ENCODE data around the gene OR51B2.

DNA sequence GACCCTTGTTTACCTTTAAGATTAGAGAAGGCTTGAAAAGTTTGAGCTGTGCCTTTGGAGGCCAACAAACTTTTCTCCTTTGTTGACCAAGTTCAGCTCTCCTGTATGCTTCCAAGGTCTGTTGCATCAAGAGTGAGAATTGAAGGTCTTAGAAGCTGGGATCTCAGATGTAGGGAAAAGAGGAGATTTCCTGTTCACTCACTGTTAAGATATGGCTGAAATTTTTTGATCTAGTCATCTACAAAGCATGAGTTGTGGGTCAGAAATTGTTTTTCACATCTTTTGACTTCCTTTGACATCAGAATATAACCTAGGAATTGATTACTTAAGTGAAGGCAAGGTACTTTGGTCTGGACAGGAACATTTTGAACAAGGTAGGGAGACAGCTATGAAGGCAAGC is 34.4 kb downstream of the OR51B2 start:
- TF ChIP-seq POLR2A (IDR thresholded peaks at IDR 0.05) (no peak), POLR2AphosphoS5 (IDR thresholded peaks at IDR 0.05) (no peak)
- TF ChIP-seq, protein P1, sequence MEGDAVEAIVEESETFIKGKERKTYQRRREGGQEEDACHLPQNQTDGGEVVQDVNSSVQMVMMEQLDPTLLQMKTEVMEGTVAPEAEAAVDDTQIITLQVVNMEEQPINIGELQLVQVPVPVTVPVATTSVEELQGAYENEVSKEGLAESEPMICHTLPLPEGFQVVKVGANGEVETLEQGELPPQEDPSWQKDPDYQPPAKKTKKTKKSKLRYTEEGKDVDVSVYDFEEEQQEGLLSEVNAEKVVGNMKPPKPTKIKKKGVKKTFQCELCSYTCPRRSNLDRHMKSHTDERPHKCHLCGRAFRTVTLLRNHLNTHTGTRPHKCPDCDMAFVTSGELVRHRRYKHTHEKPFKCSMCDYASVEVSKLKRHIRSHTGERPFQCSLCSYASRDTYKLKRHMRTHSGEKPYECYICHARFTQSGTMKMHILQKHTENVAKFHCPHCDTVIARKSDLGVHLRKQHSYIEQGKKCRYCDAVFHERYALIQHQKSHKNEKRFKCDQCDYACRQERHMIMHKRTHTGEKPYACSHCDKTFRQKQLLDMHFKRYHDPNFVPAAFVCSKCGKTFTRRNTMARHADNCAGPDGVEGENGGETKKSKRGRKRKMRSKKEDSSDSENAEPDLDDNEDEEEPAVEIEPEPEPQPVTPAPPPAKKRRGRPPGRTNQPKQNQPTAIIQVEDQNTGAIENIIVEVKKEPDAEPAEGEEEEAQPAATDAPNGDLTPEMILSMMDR (IDR thresholded peaks at IDR 0.05), result no peak

Data from sigmoid colon (tissue), 4 donors.